K562 (cell line): ENCODE data around the gene PTPRR.

Experiments used
- JUN ChIP-seq, 2 experiments: sonication (generic) in 1 of 2; formaldehyde crosslinking in 1 of 2; IDR thresholded peaks; 2 replicates each; pipeline versions ENCODE4 v1.6.1 to v1.8.0; 2012 to 2022; ENCODE audit warnings: borderline replicate concordance in 2 of 2, mild to moderate bottlenecking in 2 of 2, improper control_type of control experiment in 1 of 2, low read depth in 1 of 2, low read length in 1 of 2, missing genetic modification reagents in 1 of 2
- NBN ChIP-seq: fragments of 450-650 bp; IDR thresholded peaks from 2 replicates; pipeline ENCODE4 v1.6.1; 2016; ENCODE audit warnings: low read depth, mild to moderate bottlenecking
- RFX5 ChIP-seq: IDR thresholded peaks from 2 replicates; pipeline ENCODE4 v1.6.1; 2011; ENCODE audit warnings: low read depth, mild to moderate bottlenecking, improper control_type of control experiment, low read length
- STAT5B ChIP-seq: fragments of 250-450 bp; sonication (Bioruptor Pico); IDR thresholded peaks from 2 replicates; pipeline ENCODE4 v1.8.0; 2021; ENCODE audit warnings: mild to moderate bottlenecking, inconsistent platforms

DNA sequence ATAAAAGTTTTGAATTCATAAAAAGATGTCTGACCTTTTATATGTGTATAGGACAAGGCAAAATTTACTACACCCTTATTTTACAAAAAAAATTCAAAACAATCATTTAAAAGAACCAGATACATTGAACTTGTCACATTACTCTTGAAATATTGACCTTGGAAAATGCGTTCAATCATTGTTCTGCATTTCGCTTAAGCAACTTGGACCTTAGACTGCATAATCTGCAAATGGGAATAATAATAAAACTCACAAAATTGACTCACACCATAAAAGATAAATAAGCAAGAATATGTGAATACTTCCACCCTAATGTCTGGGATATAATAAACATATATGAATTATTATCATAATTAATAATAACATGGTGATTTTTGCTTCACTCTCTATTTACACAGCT lies 213.9 kb downstream of the PTPRR start:
- TF ChIP-seq RFX5 (no peak), NBN (no peak), STAT5B (CRISPR knock-in tag) (no peak), JUN (IDR thresholded peaks at IDR 0.05; ENCODE audit: borderline replicate concordance, low read depth, low read length) (no peak), JUN (CRISPR knock-in tag; IDR thresholded peaks at IDR 0.05; ENCODE audit: borderline replicate concordance) (no peak)
